Measurements from ENCODE around the gene IDUA.
"Not testable (repeated sequence)": the region's sequence is repeated elsewhere in the genome, so short reads cannot be mapped to it uniquely, and the experiment has no call there.

Gene IDUA

GRCh38 chr4:999240-999863, 12.5 kb downstream of the IDUA start:
- not testable (repeated sequence) for DNase-seq (ENCODE audit: low read depth in 2 of 3, low spot score in 1 of 3)

GRCh38 chr4:999882-1000425, 13.1 kb downstream of the IDUA start:
- DNase-seq (ENCODE audit: low read depth in 2 of 3, low spot score in 1 of 3): no peak

GRCh38 chr4:1000686-1001260, 13.9 kb downstream of the IDUA start:
- no peak for DNase-seq (ENCODE audit: low read depth in 2 of 3, low spot score in 1 of 3)

- DNase-seq (ENCODE audit: low read depth in 2 of 3, low spot score in 1 of 3): no peak
Observed at GRCh38 chr4:1001561-1002130, 14.8 kb downstream of the IDUA start.

GRCh38 chr4:1002131-1002630, 15.3 kb downstream of the IDUA start:
- DNase-seq (ENCODE audit: low read depth in 2 of 3, low spot score in 1 of 3): no peak

- DNase-seq (ENCODE audit: low read depth in 2 of 3, low spot score in 1 of 3): no peak
Observed at GRCh38 chr4:1002631-1003251, 15.9 kb downstream of the IDUA start.

GRCh38 chr4:1003271-1004070, 16.6 kb downstream of the IDUA start:
- no peak for DNase-seq (ENCODE audit: low read depth in 2 of 3, low spot score in 1 of 3)

- no peak for DNase-seq (ENCODE audit: low read depth in 2 of 3, low spot score in 1 of 3)
Observed at GRCh38 chr4:1004071-1004418, 17.2 kb downstream of the IDUA start.

GRCh38 chr4:1004557-1005485, 18.0 kb downstream of the IDUA start:
- DNase-seq (ENCODE audit: low read depth in 2 of 3, low spot score in 1 of 3): no peak

- no peak for DNase-seq (ENCODE audit: low read depth in 2 of 3, low spot score in 1 of 3)
Observed at GRCh38 chr4:1006856-1007255, 20.0 kb downstream of the IDUA start.

GRCh38 chr4:1008840-1009541, 22.1 kb downstream of the IDUA start:
- no peak for DNase-seq (ENCODE audit: low read depth in 2 of 3, low spot score in 1 of 3)

- peak; percentile 37 to 64 (median 52) for DNase-seq (ENCODE audit: low read depth in 2 of 3, low spot score in 1 of 3)
Observed at GRCh38 chr4:1009542-1010394, 22.9 kb downstream of the IDUA start.

GRCh38 chr4:1010395-1011021, 23.7 kb downstream of the IDUA start:
- peak; percentile 64 to 68 (median 64) for DNase-seq (ENCODE audit: low read depth in 2 of 3, low spot score in 1 of 3)

GRCh38 chr4:1011022-1011665, 24.3 kb downstream of the IDUA start, which contains the start of gene FGFRL1:
TSS of gene FGFRL1 (plus strand) at chr4:1011626. CDS start at chr4:1012486, 860 bp downstream.
- peak; percentile 84 to 94 (median 90) for DNase-seq (ENCODE audit: low read depth in 2 of 3, low spot score in 1 of 3)

GRCh38 chr4:1011666-1012033, 24.8 kb downstream of the IDUA start:
- no peak for DNase-seq (ENCODE audit: low read depth in 2 of 3, low spot score in 1 of 3)

GRCh38 chr4:1012034-1012739, 25.3 kb downstream of the IDUA start:
- DNase-seq (ENCODE audit: low read depth in 2 of 3, low spot score in 1 of 3): no peak

All from stimulated activated CD4-positive, alpha-beta T cell treated with anti-CD3 and anti-CD28 coated beads, Interleukin-12 subunit alpha, Interleukin-12 subunit beta, amount 100 ng/mL, for 48 hours (primary cell).